Type B pancreatic cell (in vitro differentiated cells): ENCODE results near the gene HARBI1. TPM values are rescaled to one million over a fixed set of nuclear protein-coding genes. Genes with fewer than 3 reads are reported as not detected.

ENCODE experiments used
- DNase-seq: peaks from one replicate; pipeline ENCODE4 v3.0.0; 2021; ENCODE audit warnings: mixed read lengths; ENCODE audit not compliant: unreplicated experiment; ENCODE audit errors: extremely low spot score
- H3K27ac Mint-ChIP-seq: 2 replicates; pipeline ENCODE4 v1.8.0; 2021; ENCODE audit warnings: mild to moderate bottlenecking, mixed read lengths
- H3K27me3 Mint-ChIP-seq: 2 replicates; pipeline ENCODE4 v1.8.0; 2021; ENCODE audit warnings: mixed read lengths
- H3K36me3 Mint-ChIP-seq: 2 replicates; pipeline ENCODE4 v1.8.0; 2021; ENCODE audit warnings: mixed read lengths
- H3K4me1 Mint-ChIP-seq: one replicate; pipeline ENCODE4 v1.8.0; 2021; ENCODE audit warnings: mixed read lengths; ENCODE audit not compliant: unreplicated experiment
- H3K4me3 Mint-ChIP-seq: 2 replicates; pipeline ENCODE4 v1.8.0; 2021; ENCODE audit warnings: mild to moderate bottlenecking, mixed read lengths
- H3K9me3 Mint-ChIP-seq: 2 replicates; pipeline ENCODE4 v1.8.0; 2021; ENCODE audit warnings: mixed read lengths
- total RNA-seq: library from RNA; stranded (reverse); gene quantifications from 2 replicates; pipeline ENCODE4 v1.2.1, GENCODE V29; 2021; ENCODE audit warnings: low replicate concordance
- TF ChIP-seq, protein P1 (sequence below): fragments of 200-600 bp; sonication (generic); conservative IDR thresholded peaks from 2 replicates; pipeline ENCODE4 v1.5.0; 2021; ENCODE audit warnings: antibody characterized with exemption, mild to moderate bottlenecking

HARBI1 gene
- total RNA-seq, 1 donor from 2014 or later: 8.5 TPM

- H3K9me3 Mint-ChIP-seq: no peaks in the 10 kb centered on the region
- no peak for DNase-seq
- no peak overlapping the region for H3K4me3 Mint-ChIP-seq
- H3K36me3 Mint-ChIP-seq: peaks cover 25% of the 10 kb centered on the region
- no peaks in the 10 kb centered on the region for H3K27me3 Mint-ChIP-seq
- H3K27ac Mint-ChIP-seq: no peak overlapping the region
- TF ChIP-seq, protein P1, sequence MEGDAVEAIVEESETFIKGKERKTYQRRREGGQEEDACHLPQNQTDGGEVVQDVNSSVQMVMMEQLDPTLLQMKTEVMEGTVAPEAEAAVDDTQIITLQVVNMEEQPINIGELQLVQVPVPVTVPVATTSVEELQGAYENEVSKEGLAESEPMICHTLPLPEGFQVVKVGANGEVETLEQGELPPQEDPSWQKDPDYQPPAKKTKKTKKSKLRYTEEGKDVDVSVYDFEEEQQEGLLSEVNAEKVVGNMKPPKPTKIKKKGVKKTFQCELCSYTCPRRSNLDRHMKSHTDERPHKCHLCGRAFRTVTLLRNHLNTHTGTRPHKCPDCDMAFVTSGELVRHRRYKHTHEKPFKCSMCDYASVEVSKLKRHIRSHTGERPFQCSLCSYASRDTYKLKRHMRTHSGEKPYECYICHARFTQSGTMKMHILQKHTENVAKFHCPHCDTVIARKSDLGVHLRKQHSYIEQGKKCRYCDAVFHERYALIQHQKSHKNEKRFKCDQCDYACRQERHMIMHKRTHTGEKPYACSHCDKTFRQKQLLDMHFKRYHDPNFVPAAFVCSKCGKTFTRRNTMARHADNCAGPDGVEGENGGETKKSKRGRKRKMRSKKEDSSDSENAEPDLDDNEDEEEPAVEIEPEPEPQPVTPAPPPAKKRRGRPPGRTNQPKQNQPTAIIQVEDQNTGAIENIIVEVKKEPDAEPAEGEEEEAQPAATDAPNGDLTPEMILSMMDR: no peak
- no peaks in the 10 kb centered on the region for H3K4me1 Mint-ChIP-seq
Measured at GRCh38 chr11:46640036-46640788, 23.2 kb upstream of the HARBI1 start.

- Mint-ChIP-seq H3K27me3 (no peaks in the 10 kb centered on the region), H3K4me3 (no peak overlapping the region), H3K4me1 (no peaks in the 10 kb centered on the region), H3K27ac (no peak overlapping the region), H3K9me3 (no peaks in the 10 kb centered on the region), H3K36me3 (peaks cover 25% of the 10 kb centered on the region)
- TF ChIP-seq, protein P1: no peak
- no peak for DNase-seq
Measured at GRCh38 chr11:46639197-46639839, 22.3 kb upstream of the HARBI1 start.

DNA sequence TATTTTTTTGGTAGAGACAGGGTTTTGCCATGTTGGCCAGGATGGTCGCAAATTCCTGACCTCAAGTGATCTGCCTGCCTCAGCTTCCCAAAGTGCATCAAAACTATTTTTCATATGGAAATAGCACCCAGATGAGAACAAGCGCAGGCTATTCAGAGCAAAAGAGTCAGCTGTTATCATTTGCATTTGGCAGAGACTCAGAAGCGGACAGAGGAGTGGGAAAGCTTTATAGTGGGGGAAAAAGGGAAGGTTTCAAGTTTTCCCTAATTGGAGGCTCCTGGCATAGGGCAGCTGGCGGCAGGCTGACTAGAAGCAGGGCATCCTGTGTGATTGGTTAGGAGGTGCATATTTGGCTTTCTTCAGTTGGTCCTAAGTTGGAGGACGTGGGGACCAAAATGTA is 20.5 kb upstream of the HARBI1 start:
- TF ChIP-seq, protein P1: no peak
- H3K4me1 Mint-ChIP-seq: no peaks in the 10 kb centered on the region
- H3K4me3 Mint-ChIP-seq: no peak overlapping the region
- no peaks in the 10 kb centered on the region for H3K9me3 Mint-ChIP-seq
- no peaks in the 10 kb centered on the region for H3K27me3 Mint-ChIP-seq
- DNase-seq: no peak
- H3K27ac Mint-ChIP-seq: no peak overlapping the region
- peaks cover 17% of the 10 kb centered on the region for H3K36me3 Mint-ChIP-seq

DNA sequence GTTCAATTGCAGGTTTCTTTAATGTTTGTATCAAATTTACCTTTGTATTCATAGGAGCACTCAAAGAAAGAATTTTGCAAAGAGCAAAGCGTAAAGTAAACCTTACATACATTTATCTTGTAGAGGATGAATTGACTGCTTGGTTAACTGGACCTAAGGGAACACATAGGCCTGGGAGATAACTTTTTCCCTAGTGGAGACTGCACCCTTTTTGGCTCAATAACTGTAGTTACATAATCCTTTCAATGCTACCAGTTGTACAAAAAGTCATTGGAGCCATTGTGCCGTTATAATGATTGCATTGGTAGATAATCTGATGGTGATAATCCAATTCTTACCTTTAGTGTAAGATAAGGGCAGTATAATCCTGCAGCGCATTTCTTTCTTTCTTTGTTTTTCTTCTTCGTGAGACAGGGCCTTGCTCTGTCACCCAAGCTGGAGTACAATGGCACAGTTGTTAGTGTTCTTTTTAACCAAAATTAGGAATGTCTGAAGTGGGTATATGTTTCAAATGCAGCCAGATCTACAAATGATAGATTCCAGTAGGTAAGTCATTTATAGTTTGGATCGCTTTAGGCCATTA is 18.6 kb upstream of the HARBI1 start:
- DNase-seq: no peak
- Mint-ChIP-seq H3K27ac (no peak overlapping the region), H3K27me3 (no peaks in the 10 kb centered on the region), H3K9me3 (no peaks in the 10 kb centered on the region), H3K4me3 (no peak overlapping the region), H3K36me3 (peaks cover 15% of the 10 kb centered on the region), H3K4me1 (no peaks in the 10 kb centered on the region)
- TF ChIP-seq, protein P1: no peak

- peaks cover 3% of the 10 kb centered on the region for H3K36me3 Mint-ChIP-seq
- H3K27ac Mint-ChIP-seq: no peak overlapping the region
- H3K4me3 Mint-ChIP-seq: no peak overlapping the region
- TF ChIP-seq, protein P1: no peak
- no peaks in the 10 kb centered on the region for H3K9me3 Mint-ChIP-seq
- DNase-seq: no peak
- no peaks in the 10 kb centered on the region for H3K27me3 Mint-ChIP-seq
- peaks cover 5% of the 10 kb centered on the region for H3K4me1 Mint-ChIP-seq
Measured at GRCh38 chr11:46633291-46634217, 16.5 kb upstream of the HARBI1 start.
